T-cell (primary cell): ENCODE data around the gene ATG4D. TPM values are rescaled to one million over a fixed set of nuclear protein-coding genes. Genes with fewer than 3 reads are reported as not detected.
"Not testable (repeated sequence)": the region's sequence is repeated elsewhere in the genome, so short reads cannot be mapped to it uniquely, and the experiment has no call there.

Source experiments
- ATAC-seq, 4 experiments: fragments of 200-7000 bp in 3 of 4; fragments of 150-1000 bp in 1 of 4; cut with Tn5 transposase; replicated peaks in 1 of 4; 1 replicate in 3 of 4; 2 replicates in 1 of 4; pipeline ENCODE4 v1.10.0; 2021; ENCODE audit warnings: moderate library complexity in 3 of 4, mild to moderate bottlenecking in 2 of 4, moderate number of reproducible peaks in 1 of 4
- CTCF ChIA-PET, 2 donors: fragments of 300-600 bp; sonication (Branson Sonifier 250); formaldehyde crosslinking; loops; one replicate each; lab custom pipeline; 2022; ENCODE audit warnings: antibody characterized with exemption in 2 of 2; lab: Charles Lee
- POLR2A ChIA-PET, 2 donors: fragments of 300-600 bp; sonication (Branson Sonifier 250); formaldehyde crosslinking; loops; one replicate each; lab custom pipeline; 2022; ENCODE audit warnings: antibody characterized with exemption in 2 of 2; lab: Charles Lee
- DNase-seq, 35 experiments: peaks; one replicate each; pipeline versions ENCODE4 v3.0.0 to v3.0.0-alpha.2; 2013 to 2023
- H3K27ac ChIP-seq: one replicate; pipeline ENCODE4 v1.5.1; 2013; ENCODE audit warnings: low read length
- H3K27me3 ChIP-seq, 2 experiments: replicated peaks in 1 of 2; 1 replicate in 1 of 2; 2 replicates in 1 of 2; pipeline versions ENCODE4 v1.6.1 to v1.7.0; 2013; ENCODE audit warnings: low read length in 1 of 2, mixed read lengths in 1 of 2; ENCODE audit not compliant: control insufficient read depth in 2 of 2, insufficient read depth in 2 of 2; ENCODE audit errors: extremely low read depth in 1 of 2
- H3K36me3 ChIP-seq, 2 donors: 1 replicate in 1 of 2; 2 replicates in 1 of 2; pipeline versions ENCODE4 v1.6.1 to v1.7.0; 2013; ENCODE audit warnings: low read length in 1 of 2; ENCODE audit not compliant: control insufficient read depth in 2 of 2, insufficient read depth in 1 of 2; ENCODE audit errors: extremely low read depth in 1 of 2
- H3K4me1 ChIP-seq, 2 experiments: 1 replicate in 1 of 2; 2 replicates in 1 of 2; pipeline versions ENCODE4 v1.6.1 to v1.7.0; 2013; ENCODE audit warnings: low read length in 2 of 2, mixed read lengths in 1 of 2; ENCODE audit not compliant: insufficient read depth in 2 of 2, control insufficient read depth in 1 of 2; ENCODE audit errors: extremely low read depth in 1 of 2
- H3K4me3 ChIP-seq, 2 donors: 1 replicate in 1 of 2; 2 replicates in 1 of 2; pipeline versions ENCODE4 v1.5.1 to v1.7.0; 2013; ENCODE audit warnings: mild to moderate bottlenecking in 2 of 2, low read length in 1 of 2, moderate library complexity in 1 of 2; ENCODE audit not compliant: control insufficient read depth in 1 of 2; ENCODE audit errors: extremely low read depth in 1 of 2
- H3K9me3 ChIP-seq: 2 replicates; pipeline ENCODE4 v1.7.0; 2013
- H3K27ac Mint-ChIP-seq, 2 donors: one replicate each; pipeline ENCODE4 v1.8.0; 2020 to 2021; ENCODE audit warnings: mild to moderate bottlenecking in 2 of 2, mixed read lengths in 2 of 2
- H3K27me3 Mint-ChIP-seq, 2 donors: one replicate each; pipeline ENCODE4 v1.8.0; 2021 to 2022; ENCODE audit warnings: mixed read lengths in 2 of 2
- H3K36me3 Mint-ChIP-seq: one replicate; pipeline ENCODE4 v1.8.0; 2021; ENCODE audit warnings: mixed read lengths
- H3K4me1 Mint-ChIP-seq, 3 donors: one replicate each; pipeline ENCODE4 v1.8.0; 2020 to 2022; ENCODE audit warnings: mixed read lengths in 3 of 3, mild to moderate bottlenecking in 1 of 3
- H3K4me3 Mint-ChIP-seq, 3 donors: one replicate each; pipeline ENCODE4 v1.8.0; 2020 to 2022; ENCODE audit warnings: mild to moderate bottlenecking in 3 of 3, mixed read lengths in 3 of 3, moderate library complexity in 3 of 3
- H3K9me3 Mint-ChIP-seq, 3 donors: one replicate each; pipeline ENCODE4 v1.8.0; 2020 to 2022; ENCODE audit warnings: mixed read lengths in 3 of 3
- WGBS: methylation state at CpG from one replicate; pipeline ENCODE4 v1.1.5; 2013; ENCODE audit warnings: missing lambda C conversion rate; ENCODE audit not compliant: insufficient coverage; 5-methylcytosine and 5-hydroxymethylcytosine counted together
- total RNA-seq, 35 experiments: library from RNA in 6 of 35; stranded (reverse) in 6 of 35; fragments of 120-200 nt in 1 of 35; gene quantifications; one replicate each; pipeline versions ENCODE4 v1.2.1 to v1.2.4 and lab custom pipeline; 2013 to 2026

ATG4D gene
- total RNA-seq, 5 donors from 2014 or later (not counting 1 experiment from before 2014, with no cell fraction given) = 55.7 to 63.0 (median 60.9) TPM

DNA sequence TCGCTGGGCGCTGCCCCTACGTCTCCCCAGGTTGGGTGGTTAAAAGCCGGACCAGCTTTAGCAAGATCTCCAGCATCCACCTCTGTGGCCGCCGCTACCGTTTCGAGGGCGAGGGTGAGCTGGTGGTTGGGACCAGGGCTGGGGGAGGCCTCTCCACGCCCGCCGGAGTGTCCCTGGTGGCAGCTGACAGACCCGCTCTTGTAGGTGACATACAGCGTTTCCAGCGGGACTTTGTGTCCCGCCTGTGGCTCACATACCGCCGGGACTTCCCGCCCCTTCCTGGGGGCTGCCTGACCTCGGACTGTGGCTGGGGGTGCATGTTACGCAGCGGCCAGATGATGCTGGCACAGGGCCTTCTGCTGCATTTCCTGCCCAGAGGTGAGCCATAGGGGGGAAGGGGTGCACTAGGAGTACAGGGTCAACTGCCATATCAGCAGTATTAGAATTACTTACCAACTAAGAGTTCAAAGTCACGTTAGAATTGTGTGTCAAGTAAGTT, 1.1 kb downstream of the ATG4D start:
- 43% methylated on average over 15 of the region's 23 CpGs for WGBS
- peak overlapping the region; percentile 87 to 89 for H3K27ac Mint-ChIP-seq
- peaks cover 3 to 8% of the 10 kb centered on the region in 2 donors for H3K27me3 Mint-ChIP-seq
- H3K4me3 Mint-ChIP-seq = peak overlapping the region; percentile 84 to 89 (median 84)
- Histone ChIP-seq H3K9me3 (no peaks in the 10 kb centered on the region), H3K36me3 (peaks cover 4 to 27% of the 10 kb centered on the region in 2 donors), H3K4me1 (peaks cover 4 to 34% of the 10 kb centered on the region in 2 experiments), H3K27me3 (peaks cover 0 to 11% of the 10 kb centered on the region in 2 experiments), H3K4me3 (peak overlapping the region; percentile 71 to 91), H3K27ac (peak overlapping the region; percentile 27)
- H3K9me3 Mint-ChIP-seq = no peaks in the 10 kb centered on the region
- peaks cover 12 to 17% (median 16%) of the 10 kb centered on the region in 3 donors for H3K4me1 Mint-ChIP-seq
- ChIA-PET POLR2A (no interaction called here), CTCF (no interaction called here)
- ATAC-seq = no peak
- peaks cover 3% of the 10 kb centered on the region for H3K36me3 Mint-ChIP-seq
- peak in 1 of 35 experiments; percentile 24 for DNase-seq

DNA sequence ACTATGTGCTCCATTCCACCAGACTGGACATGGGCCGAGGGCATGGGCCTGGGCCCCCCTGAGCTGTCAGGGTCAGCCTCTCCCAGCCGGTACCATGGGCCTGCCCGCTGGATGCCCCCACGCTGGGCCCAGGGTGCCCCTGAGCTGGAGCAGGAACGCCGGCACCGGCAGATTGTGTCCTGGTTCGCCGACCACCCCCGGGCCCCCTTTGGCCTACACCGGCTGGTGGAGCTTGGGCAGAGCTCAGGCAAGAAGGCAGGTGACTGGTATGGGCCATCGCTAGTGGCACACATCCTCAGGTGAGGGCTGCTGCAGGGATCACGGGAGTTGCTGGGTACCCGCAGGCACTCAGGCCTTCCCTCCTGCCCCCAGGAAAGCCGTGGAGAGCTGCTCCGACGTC, 3.1 kb downstream of the ATG4D start:
- Mint-ChIP-seq H3K4me1 (peaks cover 14 to 27% (median 22%) of the 10 kb centered on the region in 3 donors), H3K27me3 (no peaks in the 10 kb centered on the region), H3K9me3 (no peaks in the 10 kb centered on the region), H3K27ac (no peak overlapping the region), H3K4me3 (no peak overlapping the region), H3K36me3 (peaks cover 3% of the 10 kb centered on the region)
- ChIA-PET POLR2A (no interaction called here), CTCF (interaction anchor here in 1 of 2 donors (0.7 kb wide), 1 partner anchor 258 kb away, joined by 3 read pairs; no protein-coding TSS in a partner anchor)
- peaks cover 10 to 39% of the 10 kb centered on the region in 2 donors for H3K36me3 ChIP-seq
- H3K4me3 ChIP-seq = no peak overlapping the region
- H3K9me3 ChIP-seq = no peaks in the 10 kb centered on the region
- ATAC-seq (no peak), DNase-seq (no peak)
- H3K4me1 ChIP-seq = peaks cover 6 to 54% of the 10 kb centered on the region in 2 experiments
- no peak overlapping the region for H3K27ac ChIP-seq
- 98% methylated on average over 17 of the region's 17 CpGs for WGBS
- H3K27me3 ChIP-seq = no peaks in the 10 kb centered on the region

DNA sequence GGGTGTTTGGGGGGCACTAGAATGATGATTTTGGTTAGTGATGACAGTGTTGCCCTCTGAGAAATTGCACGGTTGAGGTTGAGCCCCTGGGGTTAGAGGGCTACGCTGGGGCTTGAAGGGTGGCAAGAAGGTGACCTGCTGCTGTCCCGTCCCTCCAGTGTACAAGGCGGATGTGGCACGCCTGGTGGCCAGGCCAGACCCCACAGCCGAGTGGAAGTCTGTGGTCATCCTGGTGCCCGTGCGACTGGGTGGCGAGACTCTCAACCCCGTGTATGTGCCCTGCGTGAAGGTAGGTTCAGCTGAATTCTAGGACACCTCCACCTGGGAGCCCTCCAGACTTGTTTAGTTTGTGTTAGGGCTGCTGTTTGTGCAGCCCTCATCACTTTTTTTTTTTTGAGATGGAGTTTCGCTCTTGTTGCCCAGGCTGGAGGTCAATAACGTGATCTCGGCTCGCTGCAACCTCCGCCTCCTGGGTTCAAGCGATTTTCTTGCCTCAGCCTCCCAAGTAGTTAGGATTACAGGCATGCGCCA, 5.1 kb downstream of the ATG4D start:
- no peaks in the 10 kb centered on the region for H3K9me3 Mint-ChIP-seq
- no peak overlapping the region for H3K27ac ChIP-seq
- no peak overlapping the region for H3K4me3 ChIP-seq
- H3K27me3 Mint-ChIP-seq = no peaks in the 10 kb centered on the region
- H3K4me1 ChIP-seq = peaks cover 21 to 67% of the 10 kb centered on the region in 2 experiments
- peaks cover 13% of the 10 kb centered on the region for H3K36me3 Mint-ChIP-seq
- H3K4me1 Mint-ChIP-seq = peaks cover 33 to 42% (median 34%) of the 10 kb centered on the region in 3 donors
- WGBS = 95% methylated on average over 13 of the region's 18 CpGs
- no peaks in the 10 kb centered on the region for H3K27me3 ChIP-seq
- H3K27ac Mint-ChIP-seq = no peak overlapping the region
- POLR2A ChIA-PET = no interaction called here
- no peak for ATAC-seq
- no peaks in the 10 kb centered on the region for H3K9me3 ChIP-seq
- H3K4me3 Mint-ChIP-seq = no peak overlapping the region
- DNase-seq = no peak
- CTCF ChIA-PET = no interaction called here
- peaks cover 19 to 56% of the 10 kb centered on the region in 2 donors for H3K36me3 ChIP-seq

DNA sequence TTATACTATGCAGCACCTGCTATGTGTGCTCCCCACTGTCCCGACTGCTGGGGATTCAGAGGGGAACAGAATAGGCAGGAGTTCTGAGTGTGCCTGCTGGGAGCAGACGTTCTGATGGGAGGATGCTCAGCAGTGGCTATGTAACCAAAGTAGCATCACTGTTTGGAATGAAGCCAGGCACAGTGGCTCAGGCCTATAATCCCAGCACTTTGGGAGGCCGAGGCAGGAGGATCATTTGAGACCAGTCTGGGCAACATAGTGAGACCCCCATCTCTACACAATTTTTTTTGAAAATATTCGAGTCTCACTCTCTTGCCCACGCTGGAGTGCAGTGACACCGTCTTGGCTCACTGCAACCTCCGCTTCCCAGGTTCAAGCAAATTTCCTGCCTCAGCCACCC, 6.0 kb downstream of the ATG4D start:
- H3K27me3 Mint-ChIP-seq = no peaks in the 10 kb centered on the region
- ChIA-PET CTCF (interaction anchor here in 1 of 2 donors (0.6 kb wide), 1 partner anchor 17 kb away, joined by 11 read pairs; no protein-coding TSS in a partner anchor), POLR2A (no interaction called here)
- H3K36me3 ChIP-seq = peaks cover 19 to 60% of the 10 kb centered on the region in 2 donors
- peaks cover 38 to 47% (median 42%) of the 10 kb centered on the region in 3 donors for H3K4me1 Mint-ChIP-seq
- 95% methylated on average over 3 of the region's 7 CpGs for WGBS
- no peak overlapping the region for H3K27ac Mint-ChIP-seq
- no peak for ATAC-seq
- peaks cover 13% of the 10 kb centered on the region for H3K36me3 Mint-ChIP-seq
- peaks cover 24 to 70% of the 10 kb centered on the region in 2 experiments for H3K4me1 ChIP-seq
- no peaks in the 10 kb centered on the region for H3K27me3 ChIP-seq
- no peaks in the 10 kb centered on the region for H3K9me3 Mint-ChIP-seq
- no peak overlapping the region for H3K4me3 Mint-ChIP-seq
- no peak overlapping the region for H3K4me3 ChIP-seq
- H3K9me3 ChIP-seq = no peaks in the 10 kb centered on the region
- no peak for DNase-seq
- no peak overlapping the region for H3K27ac ChIP-seq

DNA sequence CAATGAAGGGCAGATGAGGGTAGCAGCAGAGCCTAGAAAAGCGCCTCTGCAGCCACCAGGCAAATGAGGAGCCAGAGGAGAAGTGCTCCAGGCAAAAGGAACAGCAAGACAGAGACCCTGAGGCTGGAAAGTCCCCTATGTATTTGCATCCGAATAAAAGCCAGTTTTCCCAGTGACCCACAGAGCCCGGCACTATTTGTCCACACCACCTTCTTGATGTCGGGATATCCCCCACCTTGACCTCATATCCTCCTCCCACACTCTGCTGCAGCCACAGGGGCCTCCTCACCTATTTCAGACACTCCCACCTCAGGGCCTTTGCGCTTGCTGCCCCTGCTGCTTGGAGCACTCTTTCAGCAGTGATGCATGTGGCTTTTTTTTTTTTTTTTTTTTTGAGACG, 6.6 kb downstream of the ATG4D start:
- WGBS = 78% methylated on average over 3 of the region's 6 CpGs
- no peak for DNase-seq
- peaks cover 19 to 65% of the 10 kb centered on the region in 2 donors for H3K36me3 ChIP-seq
- H3K27me3 ChIP-seq = no peaks in the 10 kb centered on the region
- H3K9me3 ChIP-seq = no peaks in the 10 kb centered on the region
- Mint-ChIP-seq H3K27me3 (no peaks in the 10 kb centered on the region), H3K9me3 (no peaks in the 10 kb centered on the region), H3K4me1 (peaks cover 38 to 46% (median 39%) of the 10 kb centered on the region in 3 donors), H3K27ac (peak overlapping the region; percentile 48 to 52), H3K36me3 (peaks cover 13% of the 10 kb centered on the region), H3K4me3 (peak overlapping the region in 1 of 3 donors; percentile 17)
- ChIA-PET POLR2A (no interaction called here), CTCF (interaction anchor here in 1 of 2 donors (0.5 to 0.8 kb wide), 2 partner anchors 31 to 94 kb away, joined by 4 to 5 read pairs; no protein-coding TSS in a partner anchor)
- ATAC-seq = no peak
- no peak overlapping the region for H3K4me3 ChIP-seq
- H3K4me1 ChIP-seq = peaks cover 30 to 70% of the 10 kb centered on the region in 2 experiments
- no peak overlapping the region for H3K27ac ChIP-seq

DNA sequence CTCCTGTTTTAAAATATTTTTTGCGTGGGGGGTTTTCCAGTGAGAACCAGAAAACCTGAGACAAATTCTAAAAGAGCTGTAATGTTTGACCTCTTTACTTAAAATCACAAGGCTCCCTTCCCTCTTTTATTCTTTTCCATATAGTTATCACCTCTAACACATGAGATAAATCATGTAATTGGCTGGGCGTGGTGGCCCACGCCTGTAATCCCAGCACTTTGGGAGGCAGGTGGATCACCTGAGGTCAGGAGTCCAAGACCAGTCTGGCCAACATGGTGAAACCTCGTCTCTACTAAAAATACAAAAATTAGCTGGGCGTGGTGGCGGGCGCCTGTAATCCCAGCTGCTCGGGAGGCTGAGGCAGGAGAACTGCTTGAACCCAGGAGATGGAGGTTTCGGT, 7.3 kb downstream of the ATG4D start:
- H3K27ac ChIP-seq, H3K9me3 Mint-ChIP-seq, H3K4me3 ChIP-seq, ATAC-seq, H3K4me3 Mint-ChIP-seq, H3K27me3 ChIP-seq, DNase-seq, H3K9me3 ChIP-seq, H3K27me3 Mint-ChIP-seq: not testable (repeated sequence)
- Mint-ChIP-seq H3K27ac (peak overlapping the region; percentile 55 to 68), H3K36me3 (peaks cover 17% of the 10 kb centered on the region), H3K4me1 (peaks cover 43 to 53% (median 45%) of the 10 kb centered on the region in 3 donors)
- POLR2A ChIA-PET = interaction anchor here in 1 of 2 donors (0.6 kb wide), 1 partner anchor 13 kb away, joined by 4 read pairs; no protein-coding TSS in a partner anchor
- CTCF ChIA-PET = interaction anchor here in 1 of 2 donors (0.5 to 1.0 kb wide), 3 partner anchors 8 to 94 kb away, joined by 4 to 5 read pairs (median 5); partner anchors contain the start of gene ATG4D
- Histone ChIP-seq H3K4me1 (peaks cover 37 to 70% of the 10 kb centered on the region in 2 experiments), H3K36me3 (peaks cover 21 to 72% of the 10 kb centered on the region in 2 donors)
- whole genome bisulfite sequencing = 100% methylated on average over 1 of the region's 9 CpGs
